PC-3 (cell line): ENCODE data around the gene FOXO6.

Experiments used
- EZH2 ChIP-seq: fragments of 300-600 bp; sonication (generic); IDR thresholded peaks from one replicate; pipeline ENCODE4 v1.6.1; 2017; ENCODE audit warnings: antibody characterized with exemption, mild to moderate bottlenecking, low read length; ENCODE audit not compliant: unreplicated experiment
- EZH2phosphoT487 ChIP-seq: fragments of 300-600 bp; sonication (generic); IDR thresholded peaks from 2 replicates; pipeline ENCODE4 v1.6.1; 2018; ENCODE audit warnings: mild to moderate bottlenecking, antibody characterized with exemption, low read length, borderline replicate concordance
- TF ChIP-seq, protein P1 (sequence below): fragments of 300-600 bp; sonication (generic); conservative IDR thresholded peaks from 2 replicates; pipeline ENCODE4 v1.5.1; 2017; ENCODE audit warnings: antibody characterized with exemption, low read depth, mild to moderate bottlenecking, low read length

DNA sequence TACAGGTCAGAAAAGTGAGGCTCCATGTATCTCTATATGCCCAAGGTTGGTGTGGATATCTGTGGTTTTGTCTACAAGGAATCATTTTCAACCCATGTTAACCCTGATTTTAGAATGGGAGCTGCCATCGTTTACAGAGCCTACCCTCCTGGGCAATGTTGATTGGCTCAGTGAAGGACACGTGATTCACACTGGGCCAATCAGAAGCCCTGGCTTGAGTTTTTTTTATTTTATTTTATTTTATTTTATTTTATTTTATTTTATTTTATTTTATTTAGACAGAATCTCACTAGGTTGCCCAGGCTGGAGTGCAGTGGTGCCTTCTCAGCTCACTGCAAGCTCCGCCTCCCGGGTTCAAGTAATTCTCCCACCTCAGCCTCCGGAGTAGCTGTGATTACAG is 35.8 kb downstream of the FOXO6 start:
- TF ChIP-seq EZH2 (no peak), EZH2phosphoT487 (no peak)
- TF ChIP-seq, protein P1, sequence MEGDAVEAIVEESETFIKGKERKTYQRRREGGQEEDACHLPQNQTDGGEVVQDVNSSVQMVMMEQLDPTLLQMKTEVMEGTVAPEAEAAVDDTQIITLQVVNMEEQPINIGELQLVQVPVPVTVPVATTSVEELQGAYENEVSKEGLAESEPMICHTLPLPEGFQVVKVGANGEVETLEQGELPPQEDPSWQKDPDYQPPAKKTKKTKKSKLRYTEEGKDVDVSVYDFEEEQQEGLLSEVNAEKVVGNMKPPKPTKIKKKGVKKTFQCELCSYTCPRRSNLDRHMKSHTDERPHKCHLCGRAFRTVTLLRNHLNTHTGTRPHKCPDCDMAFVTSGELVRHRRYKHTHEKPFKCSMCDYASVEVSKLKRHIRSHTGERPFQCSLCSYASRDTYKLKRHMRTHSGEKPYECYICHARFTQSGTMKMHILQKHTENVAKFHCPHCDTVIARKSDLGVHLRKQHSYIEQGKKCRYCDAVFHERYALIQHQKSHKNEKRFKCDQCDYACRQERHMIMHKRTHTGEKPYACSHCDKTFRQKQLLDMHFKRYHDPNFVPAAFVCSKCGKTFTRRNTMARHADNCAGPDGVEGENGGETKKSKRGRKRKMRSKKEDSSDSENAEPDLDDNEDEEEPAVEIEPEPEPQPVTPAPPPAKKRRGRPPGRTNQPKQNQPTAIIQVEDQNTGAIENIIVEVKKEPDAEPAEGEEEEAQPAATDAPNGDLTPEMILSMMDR, result no peak
